Smooth muscle cell (in vitro differentiated cells): Measurements from ENCODE around the gene ARPC1A. TPM values are rescaled to one million over a fixed set of nuclear protein-coding genes. Genes with fewer than 3 reads are reported as not detected.

Experiments
- DNase-seq: peaks from one replicate; lab custom pipeline; 2025; ENCODE audit not compliant: unreplicated experiment; lab: John Stamatoyannopoulos, UW
- H2AFZ ChIP-seq: fragments of 200-600 bp; sonication (generic); 2 replicates; pipeline ENCODE4 v1.6.0; 2016; ENCODE audit warnings: antibody characterized with exemption, low read depth, mild to moderate bottlenecking
- H3F3A ChIP-seq: fragments of 200-600 bp; sonication (generic); 2 replicates; pipeline ENCODE4 v1.6.0; 2017; ENCODE audit warnings: antibody characterized with exemption, low read depth
- H3K27ac ChIP-seq: fragments of 200-600 bp; sonication (generic); 2 replicates; pipeline ENCODE4 v1.5.1; 2016; ENCODE audit warnings: low read depth, mild to moderate bottlenecking
- H3K27me3 ChIP-seq: fragments of 200-600 bp; sonication (generic); 2 replicates; pipeline ENCODE4 v1.6.1; 2016; ENCODE audit warnings: low read depth, mild to moderate bottlenecking
- H3K36me3 ChIP-seq: fragments of 200-600 bp; sonication (generic); 2 replicates; pipeline ENCODE4 v1.5.1; 2016; ENCODE audit warnings: low read depth
- H3K4me1 ChIP-seq: fragments of 200-600 bp; sonication (generic); 2 replicates; pipeline ENCODE4 v1.5.1; 2016; ENCODE audit warnings: low read depth
- H3K4me2 ChIP-seq: fragments of 200-600 bp; sonication (generic); 2 replicates; pipeline ENCODE4 v1.6.0; 2016; ENCODE audit warnings: mild to moderate bottlenecking
- H3K4me3 ChIP-seq: fragments of 200-600 bp; sonication (generic); 2 replicates; pipeline ENCODE4 v1.5.1; 2016; ENCODE audit warnings: mild to moderate bottlenecking
- H3K79me2 ChIP-seq: fragments of 200-600 bp; sonication (generic); 2 replicates; pipeline ENCODE4 v1.6.0; 2016; ENCODE audit warnings: low read depth, mild to moderate bottlenecking
- H3K9ac ChIP-seq: fragments of 200-600 bp; sonication (generic); 2 replicates; pipeline ENCODE4 v1.6.0; 2016; ENCODE audit warnings: low read depth
- H3K9me3 ChIP-seq: fragments of 200-600 bp; sonication (generic); replicated peaks from 2 replicates; pipeline ENCODE4 v1.5.1; 2016; ENCODE audit warnings: low read depth
- H4K20me1 ChIP-seq: fragments of 200-600 bp; sonication (generic); 2 replicates; pipeline ENCODE4 v1.6.0; 2016; ENCODE audit warnings: low read depth
- CTCF ChIP-seq: fragments of 200-600 bp; sonication (generic); IDR thresholded peaks from 2 replicates; pipeline ENCODE4 v1.5.1; 2017; ENCODE audit warnings: borderline replicate concordance, mild to moderate bottlenecking, antibody characterized with exemption; ENCODE audit not compliant: insufficient read depth, poor library complexity, severe bottlenecking
- WGBS: methylation state at CpG from one replicate; pipeline ENCODE4 v1.1.7; 2016; ENCODE audit warnings: low lambda C conversion rate; 5-methylcytosine and 5-hydroxymethylcytosine counted together
- polyA plus RNA-seq: library from polyadenylated mRNA; unstranded; fragments of >200 nt; fragmentation: Nextera tagmentation; extraction: Ambion mirVana; gene quantifications from 2 replicates; pipeline ENCODE4 v1.2.1, GENCODE V29; 2016
- total RNA-seq: library from RNA; depleted of rRNA; stranded (reverse); fragments of >200 nt; gene quantifications from 2 replicates; pipeline ENCODE4 v1.2.3, GENCODE V29; 2014

ARPC1A gene
- total and polyA plus RNA-seq, 2 experiments from 2014 or later: 85.0 to 113 TPM

GRCh38 chr7:99389772-99390171 is 64.1 kb downstream of the ARPC1A start:
- H2AFZ ChIP-seq: no peak overlapping the region
- peaks cover 51% of the 10 kb centered on the region for H4K20me1 ChIP-seq
- H3K9ac ChIP-seq: no peak overlapping the region
- H3K27me3 ChIP-seq: no peaks in the 10 kb centered on the region
- H3K36me3 ChIP-seq: no peaks in the 10 kb centered on the region
- no peaks in the 10 kb centered on the region for H3K79me2 ChIP-seq
- H3K4me3 ChIP-seq: no peak overlapping the region
- H3K4me2 ChIP-seq: no peak overlapping the region
- no peak overlapping the region for H3K27ac ChIP-seq
- no peaks in the 10 kb centered on the region for H3K4me1 ChIP-seq
- no peaks in the 10 kb centered on the region for H3K9me3 ChIP-seq
- H3F3A ChIP-seq: peaks cover 2% of the 10 kb centered on the region
- WGBS: 98% methylated on average over 13 of the region's 13 CpGs
- no peak for TF ChIP-seq CTCF
- DNase-seq: no peak

GRCh38 chr7:99390941-99391602 is 65.4 kb downstream of the ARPC1A start:
- H3K27ac ChIP-seq: no peak overlapping the region
- WGBS: 95% methylated on average over 20 of the region's 23 CpGs
- H3K4me2 ChIP-seq: no peak overlapping the region
- no peaks in the 10 kb centered on the region for H3K9me3 ChIP-seq
- H3K4me1 ChIP-seq: no peaks in the 10 kb centered on the region
- H2AFZ ChIP-seq: no peak overlapping the region
- H3F3A ChIP-seq: peaks cover 11% of the 10 kb centered on the region
- peaks cover 55% of the 10 kb centered on the region for H4K20me1 ChIP-seq
- H3K4me3 ChIP-seq: no peak overlapping the region
- DNase-seq: no peak
- H3K79me2 ChIP-seq: no peaks in the 10 kb centered on the region
- no peak for TF ChIP-seq CTCF
- H3K27me3 ChIP-seq: no peaks in the 10 kb centered on the region
- no peaks in the 10 kb centered on the region for H3K36me3 ChIP-seq
- no peak overlapping the region for H3K9ac ChIP-seq

- peak overlapping the region; percentile 57 for H3K4me3 ChIP-seq
- no peaks in the 10 kb centered on the region for H3K36me3 ChIP-seq
- no peak for TF ChIP-seq CTCF
- no peak overlapping the region for H3K27ac ChIP-seq
- peaks cover 53% of the 10 kb centered on the region for H4K20me1 ChIP-seq
- no peak overlapping the region for H3K9ac ChIP-seq
- H3K4me1 ChIP-seq: no peaks in the 10 kb centered on the region
- H3K4me2 ChIP-seq: peak overlapping the region; percentile 85
- H3K9me3 ChIP-seq: no peaks in the 10 kb centered on the region
- no peaks in the 10 kb centered on the region for H3K79me2 ChIP-seq
- 97% methylated on average over 8 of the region's 8 CpGs for WGBS
- H2AFZ ChIP-seq: no peak overlapping the region
- no peaks in the 10 kb centered on the region for H3K27me3 ChIP-seq
- no peak for DNase-seq
- peaks cover 11% of the 10 kb centered on the region for H3F3A ChIP-seq
These were observed 66.3 kb downstream of the ARPC1A start for GRCh38 chr7:99392046-99392445.

- WGBS: 2% methylated on average over 57 of the region's 68 CpGs
- H3K9me3 ChIP-seq: no peaks in the 10 kb centered on the region
- H3K4me3 ChIP-seq: peak overlapping the region; percentile 57
- H3K36me3 ChIP-seq: no peaks in the 10 kb centered on the region
- no peaks in the 10 kb centered on the region for H3K27me3 ChIP-seq
- peak; percentile 39 for DNase-seq
- no peaks in the 10 kb centered on the region for H3K4me1 ChIP-seq
- H3K9ac ChIP-seq: no peak overlapping the region
- H2AFZ ChIP-seq: no peak overlapping the region
- H3K4me2 ChIP-seq: peak overlapping the region; percentile 85
- TF ChIP-seq CTCF: no peak
- no peaks in the 10 kb centered on the region for H3K79me2 ChIP-seq
- peaks cover 54% of the 10 kb centered on the region for H4K20me1 ChIP-seq
- no peak overlapping the region for H3K27ac ChIP-seq
- peaks cover 11% of the 10 kb centered on the region for H3F3A ChIP-seq
These were observed 67.1 kb downstream of the ARPC1A start for GRCh38 chr7:99392659-99393354.
